ENCODE results near the gene TCN2.
A peak's percentile ranks its signal among the peaks of the same experiment; 100 is the strongest.

- TF ChIP-seq CTCF (IDR thresholded peaks at IDR 0.05) (peak in 1 of 6 experiments; percentile 19), POLR2A (IDR thresholded peaks at IDR 0.05) (no peak)
Observed at GRCh38 chr22:30602049-30602448, 4.9 kb upstream of the TCN2 start.

Data from thyroid gland (tissue), 4 donors.